Measurements from ENCODE around the gene CA11.
"Not testable (repeated sequence)": the region's sequence is repeated elsewhere in the genome, so short reads cannot be mapped to it uniquely, and the experiment has no call there.

CA11 gene

GRCh38 chr19:48639483-48640375, 6.3 kb downstream of the CA11 start:
- DNase-seq: no peak

- no peak for DNase-seq
Measured at GRCh38 chr19:48638831-48639381, 7.1 kb downstream of the CA11 start.

GRCh38 chr19:48637948-48638830, 7.8 kb downstream of the CA11 start:
- peak; percentile 92 for DNase-seq

GRCh38 chr19:48637449-48637947, 8.5 kb downstream of the CA11 start:
- peak; percentile 99 for DNase-seq

GRCh38 chr19:48636859-48637448, 9.0 kb downstream of the CA11 start, which contains the start of gene DBP:
DBP (minus strand) TSS chr19:48637379; CDS start chr19:48636994, 385 bp downstream.
- DNase-seq: no peak

GRCh38 chr19:48635966-48636858, 9.8 kb downstream of the CA11 start:
- no peak for DNase-seq

- no peak for DNase-seq
Measured at GRCh38 chr19:48635263-48635965, 10.6 kb downstream of the CA11 start.

- DNase-seq: peak; percentile 95
Measured at GRCh38 chr19:48634424-48635262, 11.3 kb downstream of the CA11 start.

- DNase-seq: no peak
Measured at GRCh38 chr19:48634036-48634342, 12.0 kb downstream of the CA11 start.

- no peak for DNase-seq
Measured at GRCh38 chr19:48633148-48634035, 12.6 kb downstream of the CA11 start.

- no peak for DNase-seq
Measured at GRCh38 chr19:48632692-48633147, 13.3 kb downstream of the CA11 start.

- not testable (repeated sequence) for DNase-seq
Measured at GRCh38 chr19:48632286-48632685, 13.7 kb downstream of the CA11 start.

- DNase-seq: no peak
Measured at GRCh38 chr19:48631225-48631624, 14.8 kb downstream of the CA11 start.

- DNase-seq: peak; percentile 45
Measured at GRCh38 chr19:48630296-48631063, 15.5 kb downstream of the CA11 start.

GRCh38 chr19:48629599-48630295, 16.2 kb downstream of the CA11 start:
- DNase-seq: no peak

- no peak for DNase-seq
Measured at GRCh38 chr19:48629297-48629598, 16.7 kb downstream of the CA11 start.

- no peak for DNase-seq
Measured at GRCh38 chr19:48628486-48629296, 17.3 kb downstream of the CA11 start.
